IMR-90 (cell line): ENCODE results near the gene GABRD. TPM values are rescaled to one million over a fixed set of nuclear protein-coding genes. Genes with fewer than 3 reads are reported as not detected.

ENCODE experiments used
- ATAC-seq: fragments of 200-7000 bp; cut with Tn5 transposase; 2 replicates; pipeline ENCODE4 v1.9.1; 2020; ENCODE audit warnings: low read depth, mild to moderate bottlenecking, moderate library complexity
- BruUV-seq: library from RNA; stranded (reverse); fragments of 400-500 nt; replicated peaks from 2 replicates; lab custom pipeline; 2021; lab: Mats Ljungman, UMichigan
- CTCF ChIA-PET: fragments of 300-600 bp; formaldehyde crosslinking; extraction: SDS; loops from one replicate; lab custom pipeline; 2021; ENCODE audit warnings: antibody characterized with exemption; lab: Yijun Ruan, JAX
- POLR2A ChIA-PET: fragments of 300-600 bp; sonication (Branson Sonifier 250); formaldehyde crosslinking; loops from one replicate; lab custom pipeline; 2022; ENCODE audit warnings: antibody characterized with exemption; ENCODE audit not compliant: unreplicated experiment; lab: Charles Lee
- DNase-seq: peaks from one replicate; pipeline ENCODE4 v3.0.0; 2013
- H2AFZ ChIP-seq: replicated peaks from 2 replicates; pipeline ENCODE3; 2013; ENCODE audit warnings: low read length, mild to moderate bottlenecking; ENCODE audit not compliant: poor library complexity
- H2AK5ac ChIP-seq: 2 replicates; pipeline ENCODE4 v1.6.1; 2013; ENCODE audit warnings: low read depth, low read length, inconsistent platforms
- H2AK9ac ChIP-seq: replicated peaks from 2 replicates; pipeline ENCODE3; 2013; ENCODE audit warnings: mild to moderate bottlenecking, low read depth, low read length, moderate library complexity; ENCODE audit not compliant: poor library complexity
- H2BK120ac ChIP-seq: 2 replicates; pipeline ENCODE4 v1.6.1; 2013; ENCODE audit warnings: low read depth, low read length, inconsistent platforms
- H2BK15ac ChIP-seq: 3 replicates; pipeline ENCODE4 v1.6.1; 2013; ENCODE audit warnings: low read depth, low read length, inconsistent platforms
- H2BK20ac ChIP-seq: 2 replicates; pipeline ENCODE4 v1.6.1; 2013; ENCODE audit warnings: low read depth, mild to moderate bottlenecking, inconsistent platforms, low read length, moderate library complexity
- H2BK5ac ChIP-seq: 2 replicates; pipeline ENCODE4 v1.6.1; 2013; ENCODE audit warnings: mild to moderate bottlenecking, low read depth, low read length, inconsistent platforms; ENCODE audit not compliant: poor library complexity, severe bottlenecking
- H3K14ac ChIP-seq: replicated peaks from 2 replicates; pipeline ENCODE4 v1.6.1; 2013; ENCODE audit warnings: low read depth, low read length, inconsistent platforms
- H3K18ac ChIP-seq: 2 replicates; pipeline ENCODE4 v1.6.1; 2013; ENCODE audit warnings: low read depth, low read length, control low read depth
- H3K23ac ChIP-seq: 2 replicates; pipeline ENCODE4 v1.6.1; 2013; ENCODE audit warnings: low read depth, low read length, inconsistent platforms
- H3K27ac ChIP-seq: 2 replicates; pipeline ENCODE4 v1.5.1; 2013; ENCODE audit warnings: mild to moderate bottlenecking, control low read depth, low read length; ENCODE audit not compliant: insufficient read depth
- H3K27me3 ChIP-seq: 2 replicates; pipeline ENCODE4 v1.6.1; 2013; ENCODE audit warnings: low read length; ENCODE audit not compliant: control insufficient read depth, insufficient read depth
- H3K36me3 ChIP-seq: 2 replicates; pipeline ENCODE4 v1.6.1; 2013; ENCODE audit warnings: low read length, mixed read lengths; ENCODE audit not compliant: control insufficient read depth, insufficient read depth
- H3K4ac ChIP-seq: 2 replicates; pipeline ENCODE4 v1.6.1; 2013; ENCODE audit warnings: low read depth, low read length, inconsistent platforms
- H3K4me1 ChIP-seq: 2 replicates; pipeline ENCODE4 v1.6.1; 2013; ENCODE audit warnings: low read length, mixed read lengths; ENCODE audit not compliant: control insufficient read depth, insufficient read depth
- H3K4me2 ChIP-seq: 2 replicates; pipeline ENCODE4 v1.6.1; 2013; ENCODE audit warnings: low read depth, mild to moderate bottlenecking, control low read depth, low read length, moderate library complexity
- H3K4me3 ChIP-seq: 2 replicates; pipeline ENCODE4 v1.5.1; 2013; ENCODE audit warnings: low read depth, mild to moderate bottlenecking, control low read depth, low read length, moderate library complexity; ENCODE audit not compliant: insufficient read depth
- H3K56ac ChIP-seq: 2 replicates; pipeline ENCODE4 v1.6.1; 2013; ENCODE audit warnings: low read length, inconsistent platforms; ENCODE audit not compliant: insufficient read depth; ENCODE audit errors: extremely low read depth
- H3K79me1 ChIP-seq, 2 experiments: 2 replicates each; pipeline ENCODE4 v1.6.1; 2013; ENCODE audit warnings: low read length in 2 of 2, inconsistent platforms in 1 of 2, low read depth in 1 of 2
- H3K9ac ChIP-seq: 2 replicates; pipeline ENCODE4 v1.6.1; 2013; ENCODE audit warnings: low read depth, low read length, control low read depth
- H3K9me1 ChIP-seq: 2 replicates; pipeline ENCODE4 v1.6.1; 2013; ENCODE audit warnings: low read length, inconsistent platforms; ENCODE audit not compliant: insufficient read depth
- H3K9me3 ChIP-seq: 2 replicates; pipeline ENCODE4 v1.6.1; 2013; ENCODE audit warnings: low read length; ENCODE audit not compliant: control insufficient read depth, insufficient read depth
- H4K20me1 ChIP-seq: 2 replicates; pipeline ENCODE4 v1.6.1; 2013; ENCODE audit warnings: low read length, inconsistent platforms; ENCODE audit not compliant: insufficient read depth
- H4K5ac ChIP-seq: 2 replicates; pipeline ENCODE4 v1.6.1; 2013; ENCODE audit warnings: mild to moderate bottlenecking, low read depth, low read length, control low read depth
- H4K8ac ChIP-seq, 2 experiments: 2 replicates each; pipeline ENCODE4 v1.6.1; 2013; ENCODE audit warnings: low read depth in 2 of 2, low read length in 2 of 2, control low read depth in 1 of 2, inconsistent platforms in 1 of 2
- H4K91ac ChIP-seq: 2 replicates; pipeline ENCODE4 v1.6.1; 2013; ENCODE audit warnings: low read depth, low read length, inconsistent platforms; ENCODE audit not compliant: insufficient read depth
- BHLHE40 ChIP-seq: fragments of 150-350 bp; IDR thresholded peaks from 2 replicates; pipeline ENCODE4 v1.6.1; 2016; ENCODE audit warnings: mild to moderate bottlenecking, low read depth, low read length
- CEBPB ChIP-seq: IDR thresholded peaks from 2 replicates; pipeline ENCODE4 v1.6.1; 2012; ENCODE audit warnings: low read depth, low read length, improper control_type of control experiment
- CHD1 ChIP-seq: IDR thresholded peaks from 2 replicates; pipeline ENCODE4 v1.6.1; 2012; ENCODE audit warnings: low read depth, low read length, improper control_type of control experiment
- CTCF ChIP-seq: conservative IDR thresholded peaks from 2 replicates; pipeline ENCODE4 v1.5.1; 2012; ENCODE audit warnings: mild to moderate bottlenecking, low read depth, low read length, improper control_type of control experiment
- FOS ChIP-seq: fragments of 150-350 bp; IDR thresholded peaks from 2 replicates; pipeline ENCODE4 v1.6.1; 2016; ENCODE audit warnings: low read depth, low read length
- MAFK ChIP-seq: IDR thresholded peaks from 2 replicates; pipeline ENCODE4 v1.6.1; 2012; ENCODE audit warnings: low read depth, low read length, improper control_type of control experiment
- MAZ ChIP-seq: IDR thresholded peaks from 2 replicates; pipeline ENCODE4 v1.6.1; 2012; ENCODE audit warnings: low read depth, mild to moderate bottlenecking, low read length, improper control_type of control experiment, moderate library complexity, borderline replicate concordance
- MXI1 ChIP-seq: IDR thresholded peaks from 2 replicates; pipeline ENCODE4 v1.6.1; 2012; ENCODE audit warnings: low read depth, mild to moderate bottlenecking, low read length, moderate library complexity, borderline replicate concordance
- NFE2L2 ChIP-seq: fragments of 150-350 bp; IDR thresholded peaks from 2 replicates; pipeline ENCODE4 v1.6.1; 2016; ENCODE audit warnings: low read depth, mild to moderate bottlenecking, low read length
- POLR2A ChIP-seq: IDR thresholded peaks from 2 replicates; pipeline ENCODE4 v1.6.1; 2012; ENCODE audit warnings: mild to moderate bottlenecking, low read depth, low read length
- RAD21 ChIP-seq: IDR thresholded peaks from 2 replicates; pipeline ENCODE4 v1.6.1; 2012; ENCODE audit warnings: low read length, improper control_type of control experiment
- RCOR1 ChIP-seq: IDR thresholded peaks from 2 replicates; pipeline ENCODE4 v1.6.1; 2012; ENCODE audit warnings: mild to moderate bottlenecking, low read length, improper control_type of control experiment; ENCODE audit not compliant: insufficient replicate concordance
- RFX5 ChIP-seq: IDR thresholded peaks from 2 replicates; pipeline ENCODE4 v1.8.0; 2012; ENCODE audit warnings: low read depth, mild to moderate bottlenecking, low read length, moderate library complexity
- SMC3 ChIP-seq: fragments of 150-350 bp; IDR thresholded peaks from 2 replicates; pipeline ENCODE4 v1.6.1; 2016; ENCODE audit warnings: low read depth, mild to moderate bottlenecking, antibody characterized with exemption, low read length, moderate library complexity
- USF2 ChIP-seq: fragments of 150-350 bp; IDR thresholded peaks from 2 replicates; pipeline ENCODE4 v1.6.1; 2017; ENCODE audit warnings: mild to moderate bottlenecking, antibody characterized with exemption, low read length, low read depth
- WGBS, 2 experiments: methylation state at CpG; one replicate each; pipeline versions ENCODE4 v1.1.5 to v1.1.7; 2013; ENCODE audit warnings: missing lambda C conversion rate in 2 of 2; ENCODE audit not compliant: insufficient read length in 1 of 2; ENCODE audit errors: extremely low coverage in 2 of 2; 5-methylcytosine and 5-hydroxymethylcytosine counted together
- dilution Hi-C: fragments of 300-500 bp; cut with HindIII; formaldehyde crosslinking; loops from one replicate; pipeline ENCODE4 v1.14.3; 2018; ENCODE audit warnings: low sequenced_read_pairs; ENCODE audit not compliant: unreplicated experiment
- in situ Hi-C: fragments of 300-500 bp; cut with MboI; formaldehyde crosslinking; loops from 3 replicates; pipeline ENCODE4 v1.14.3; 2019; ENCODE audit warnings: low sequenced_read_pairs, inconsistent platforms, mixed read lengths
- intact Hi-C: fragments of 100-400 bp; cut with micrococcal nuclease; formaldehyde crosslinking; loops from 2 replicates; pipeline ENCODE4 v1.10.0; 2022
- polyA plus RNA-seq, 3 experiments: library from polyadenylated mRNA; depleted of rRNA; stranded (reverse); fragments of >200 nt; gene quantifications; 2 replicates each; pipeline ENCODE4 v1.2.3, GENCODE V29; 2012; ENCODE audit warnings: low replicate concordance in 1 of 3
- total RNA-seq: library from RNA; depleted of rRNA; stranded (reverse); fragments of >200 nt; gene quantifications from 2 replicates; pipeline ENCODE4 v1.2.3, GENCODE V29; 2012
- TF ChIP-seq, protein P1 (sequence below): fragments of 150-350 bp; IDR thresholded peaks from 2 replicates; pipeline ENCODE4 v1.6.1; 2016; ENCODE audit warnings: low read depth, mild to moderate bottlenecking, low read length, moderate library complexity, borderline replicate concordance

The GABRD gene
- total and polyA plus RNA-seq, 2 of the 4 experiments (the other 2 are of a cell fraction) = not detected

GRCh38 chr1:2028870-2029560 is 9.9 kb downstream of the GABRD start:
- 84% methylated on average over 15 of the region's 26 CpGs; no CpG with 5 or more reads in 1 of the 2 experiments for WGBS, 2 experiments
- ChIA-PET CTCF (no interaction called here), POLR2A (no interaction called here)
- TF ChIP-seq CTCF (no peak), RAD21 (no peak), CEBPB (no peak), MAZ (no peak), POLR2A (no peak), FOS (no peak), RCOR1 (no peak), MXI1 (no peak), CHD1 (no peak), NFE2L2 (no peak), RFX5 (no peak), BHLHE40 (no peak), MAFK (no peak), SMC3 (no peak), USF2 (no peak)
- TF ChIP-seq, protein P1, sequence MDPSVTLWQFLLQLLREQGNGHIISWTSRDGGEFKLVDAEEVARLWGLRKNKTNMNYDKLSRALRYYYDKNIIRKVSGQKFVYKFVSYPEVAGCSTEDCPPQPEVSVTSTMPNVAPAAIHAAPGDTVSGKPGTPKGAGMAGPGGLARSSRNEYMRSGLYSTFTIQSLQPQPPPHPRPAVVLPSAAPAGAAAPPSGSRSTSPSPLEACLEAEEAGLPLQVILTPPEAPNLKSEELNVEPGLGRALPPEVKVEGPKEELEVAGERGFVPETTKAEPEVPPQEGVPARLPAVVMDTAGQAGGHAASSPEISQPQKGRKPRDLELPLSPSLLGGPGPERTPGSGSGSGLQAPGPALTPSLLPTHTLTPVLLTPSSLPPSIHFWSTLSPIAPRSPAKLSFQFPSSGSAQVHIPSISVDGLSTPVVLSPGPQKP = no peak
- no peak overlapping the region for H3K4me2 ChIP-seq
- H3K79me1 ChIP-seq = no peaks in the 10 kb centered on the region
- H3K27me3 ChIP-seq = peaks cover 59% of the 10 kb centered on the region
- ATAC-seq (no peak), DNase-seq (no peak)
- no peak overlapping the region for H2BK20ac ChIP-seq
- no peak overlapping the region for H3K56ac ChIP-seq
- H3K27ac ChIP-seq = no peak overlapping the region
- H4K91ac ChIP-seq = no peak overlapping the region
- no peak overlapping the region for H2BK5ac ChIP-seq
- dilution Hi-C loops = no loop called here
- H3K18ac ChIP-seq = no peak overlapping the region
- H2AK9ac ChIP-seq = no peak overlapping the region
- no peak overlapping the region for H2BK15ac ChIP-seq
- intact Hi-C loops = no loop called here
- no peak overlapping the region for H3K23ac ChIP-seq
- H3K9ac ChIP-seq = no peak overlapping the region
- H3K4me3 ChIP-seq = no peak overlapping the region
- H4K20me1 ChIP-seq = no peaks in the 10 kb centered on the region
- no peaks in the 10 kb centered on the region for H3K9me1 ChIP-seq
- no peak overlapping the region for H4K8ac ChIP-seq
- H4K5ac ChIP-seq = no peak overlapping the region
- H3K4ac ChIP-seq = no peak overlapping the region
- H3K4me1 ChIP-seq = no peaks in the 10 kb centered on the region
- H3K14ac ChIP-seq = no peak overlapping the region
- H2AFZ ChIP-seq = no peak overlapping the region
- H2BK120ac ChIP-seq = no peak overlapping the region
- H2AK5ac ChIP-seq = no peak overlapping the region
- no peaks in the 10 kb centered on the region for H3K36me3 ChIP-seq
- in situ Hi-C loops = no loop called here
- BruUV-seq = no TSS peak
- no peaks in the 10 kb centered on the region for H3K9me3 ChIP-seq
